Right cardiac atrium (tissue), 5 donors: ENCODE data around the gene KRTAP5-4. TPM values are rescaled to one million over a fixed set of nuclear protein-coding genes. Genes with fewer than 3 reads are reported as not detected.
A peak's percentile ranks its signal among the peaks of the same experiment; 100 is the strongest.

Experiments
- ATAC-seq, 2 donors: fragments of 200-7000 bp; cut with Tn5 transposase; one replicate each; pipeline versions ENCODE4 v1.8.0 to v1.9.1; 2020; ENCODE audit warnings: moderate library complexity in 2 of 2, mild to moderate bottlenecking in 1 of 2
- DNase-seq, 3 donors: peaks; one replicate each; pipeline ENCODE4 v3.0.0-alpha.2; 2020
- H3K27ac ChIP-seq: one replicate; pipeline ENCODE4 v1.5.1; 2013; ENCODE audit warnings: mild to moderate bottlenecking, low read length, control low read depth, moderate library complexity
- H3K27me3 ChIP-seq: one replicate; pipeline ENCODE4 v1.6.1; 2013; ENCODE audit not compliant: control insufficient read depth, insufficient read depth
- H3K4me1 ChIP-seq: one replicate; pipeline ENCODE4 v1.6.1; 2013; ENCODE audit warnings: low read length; ENCODE audit not compliant: control insufficient read depth, insufficient read depth
- H3K4me3 ChIP-seq: one replicate; pipeline ENCODE4 v1.5.1; 2013; ENCODE audit warnings: low read length, control low read depth
- H3K9me3 ChIP-seq: one replicate; pipeline ENCODE4 v1.6.1; 2013; ENCODE audit warnings: low read length; ENCODE audit not compliant: control insufficient read depth
- WGBS: extraction: QIAGEN DNeasy Blood & Tissue Kit; methylation state at CpG from one replicate; pipeline ENCODE4 v1.1.7; 2013; 5-methylcytosine and 5-hydroxymethylcytosine counted together
- intact Hi-C, 4 donors: fragments of 100-400 bp; cut with DNase I; formaldehyde crosslinking; loops; one replicate each; pipeline versions ENCODE4 v1.11.0 to v1.14.0; 2022 to 2023
- polyA plus RNA-seq: library from polyadenylated mRNA; stranded (reverse); fragments of 200-250 nt; gene quantifications from one replicate; pipeline ENCODE4 v1.2.3, GENCODE V29; 2013
- total RNA-seq, 4 donors: library from RNA; stranded (reverse); fragmentation: NEBNext Ultra II Directional; extraction: Animal tissue kit (Norgen Biotek cat#: 25700); gene quantifications; one replicate each; pipeline ENCODE4 v1.2.1, GENCODE V29; 2021
- donor health status: healthy with polysubstance abuse.
- donor health status: DM: no; HTN: yes; CAD: no.
- donor health status: DM: no; HTN: no; CAD: no.
- donor health status: DM: no; HTN: yes; CAD: no; lungs with severe emphysema.
- donor health status: DM: yes; HTN: yes; CAD: no.

Gene KRTAP5-4
- total and polyA plus RNA-seq, 5 donors, result not detected

DNA sequence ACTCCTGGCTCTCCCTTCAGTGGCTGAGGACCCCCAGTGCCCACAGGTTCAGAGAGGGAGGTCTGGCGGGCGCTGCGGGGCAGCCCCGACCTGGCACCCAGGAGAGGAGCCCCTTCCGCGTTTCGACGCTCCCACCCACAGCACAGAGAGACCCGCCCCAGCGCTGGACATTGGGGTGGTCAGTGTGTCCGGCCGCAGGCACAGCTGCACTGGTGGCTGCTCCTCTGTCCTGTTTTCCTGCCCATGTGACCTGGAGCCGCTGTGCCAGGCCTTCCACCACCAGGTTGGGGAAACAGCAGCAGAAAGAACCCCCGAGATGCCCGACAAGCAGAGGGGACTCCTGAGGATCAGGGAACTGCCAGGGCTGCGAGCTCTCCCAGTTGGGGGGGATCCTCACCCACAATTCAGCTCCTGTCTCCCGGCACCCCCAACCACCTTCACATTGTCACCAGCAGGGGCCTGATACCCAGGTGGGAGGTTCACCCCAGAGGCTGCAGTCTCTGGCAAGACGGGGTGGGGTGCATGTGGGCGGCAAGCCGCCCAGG lies 21.3 kb upstream of the KRTAP5-4 start:
- Histone ChIP-seq H3K27ac (no peak overlapping the region), H3K9me3 (no peaks in the 10 kb centered on the region), H3K27me3 (no peaks in the 10 kb centered on the region), H3K4me3 (no peak overlapping the region), H3K4me1 (no peaks in the 10 kb centered on the region)
- WGBS, result 94% methylated on average over 20 of the region's 20 CpGs
- intact Hi-C loops, result no loop called here
- ATAC-seq (no peak), DNase-seq (no peak)

- Histone ChIP-seq H3K27ac (no peak overlapping the region), H3K4me1 (no peaks in the 10 kb centered on the region), H3K4me3 (no peak overlapping the region), H3K27me3 (no peaks in the 10 kb centered on the region), H3K9me3 (no peaks in the 10 kb centered on the region)
- DNase-seq (no peak), ATAC-seq (no peak)
- WGBS, result 80% methylated on average over 29 of the region's 29 CpGs
- intact Hi-C loops, result no loop called here
These were observed 20.6 kb upstream of the KRTAP5-4 start for GRCh38 chr11:1642288-1643145.

DNA sequence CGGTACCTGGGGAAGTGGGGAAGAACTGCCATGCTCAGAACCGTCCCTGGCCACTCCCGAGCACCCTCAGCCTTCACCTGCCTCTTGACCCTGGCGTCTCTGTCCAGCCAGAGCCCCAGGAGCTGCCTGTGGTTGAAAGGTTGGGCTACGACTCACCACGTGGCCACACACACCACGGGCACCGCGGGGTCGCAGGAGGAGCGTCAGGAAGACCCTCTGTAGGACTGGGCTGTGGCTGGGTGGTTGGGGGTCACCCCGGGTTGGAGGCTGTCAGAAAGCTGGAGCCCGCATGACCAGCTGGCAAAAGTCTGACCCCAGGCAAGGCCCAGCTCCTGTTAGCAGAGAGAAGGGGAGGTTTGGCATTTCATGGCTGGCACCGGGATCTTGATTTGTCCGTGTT lies 19.2 kb upstream of the KRTAP5-4 start:
- no peaks in the 10 kb centered on the region for H3K9me3 ChIP-seq
- no peak overlapping the region for H3K27ac ChIP-seq
- WGBS, result 88% methylated on average over 15 of the region's 15 CpGs
- no peaks in the 10 kb centered on the region for H3K4me1 ChIP-seq
- no peaks in the 10 kb centered on the region for H3K27me3 ChIP-seq
- DNase-seq (no peak), ATAC-seq (no peak)
- H3K4me3 ChIP-seq, result no peak overlapping the region
- intact Hi-C loops, result no loop called here

DNA sequence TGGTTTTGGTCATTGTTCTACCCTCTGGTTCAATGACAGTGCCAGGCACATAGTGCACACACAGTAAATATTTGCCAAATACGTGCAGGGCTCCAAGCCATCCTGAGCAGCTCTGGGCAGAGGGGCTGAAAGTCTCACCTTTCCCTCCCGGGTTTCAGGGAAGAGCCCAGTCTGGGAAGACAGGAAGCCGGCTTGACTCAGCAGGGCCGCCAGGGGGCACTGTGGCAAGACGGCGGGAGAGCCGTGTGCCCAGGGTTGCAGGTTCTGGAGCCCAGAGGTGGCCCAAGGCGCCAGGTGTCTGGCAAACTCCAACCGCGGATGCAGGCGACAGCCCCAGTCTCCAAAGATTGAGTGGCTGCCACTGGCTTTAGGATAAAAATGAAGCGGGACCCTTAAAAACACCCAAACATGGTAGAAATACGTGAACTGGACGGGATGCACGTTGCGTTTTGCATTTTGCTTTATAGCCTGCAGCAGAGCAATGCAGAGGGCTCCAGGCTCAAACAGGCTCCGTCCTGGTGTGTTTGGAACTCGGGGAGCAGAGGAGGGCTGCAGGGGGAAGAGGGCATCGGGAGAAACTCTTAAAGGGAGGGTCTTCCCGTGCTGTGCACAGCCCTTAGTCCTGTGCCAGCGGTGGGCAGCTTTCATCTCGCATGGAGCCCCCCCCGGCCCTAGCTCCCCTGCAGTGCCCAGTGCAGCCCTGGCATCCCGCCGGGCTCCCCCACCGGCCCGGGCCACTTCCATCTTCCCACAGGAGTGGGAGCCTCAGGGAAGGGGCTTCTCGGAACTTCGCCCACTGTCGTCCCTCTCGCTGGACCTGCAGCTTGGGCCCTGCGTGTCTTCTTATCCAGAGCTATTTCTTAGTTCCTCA lies 18.4 kb upstream of the KRTAP5-4 start:
- Histone ChIP-seq H3K27me3 (no peaks in the 10 kb centered on the region), H3K4me1 (no peaks in the 10 kb centered on the region), H3K27ac (no peak overlapping the region), H3K9me3 (no peaks in the 10 kb centered on the region), H3K4me3 (no peak overlapping the region)
- ATAC-seq (peak; percentile 14 to 47), DNase-seq (peak in 1 of 3 donors; percentile 64)
- intact Hi-C loops, result no loop called here
- WGBS, result 57% methylated on average over 32 of the region's 32 CpGs

DNA sequence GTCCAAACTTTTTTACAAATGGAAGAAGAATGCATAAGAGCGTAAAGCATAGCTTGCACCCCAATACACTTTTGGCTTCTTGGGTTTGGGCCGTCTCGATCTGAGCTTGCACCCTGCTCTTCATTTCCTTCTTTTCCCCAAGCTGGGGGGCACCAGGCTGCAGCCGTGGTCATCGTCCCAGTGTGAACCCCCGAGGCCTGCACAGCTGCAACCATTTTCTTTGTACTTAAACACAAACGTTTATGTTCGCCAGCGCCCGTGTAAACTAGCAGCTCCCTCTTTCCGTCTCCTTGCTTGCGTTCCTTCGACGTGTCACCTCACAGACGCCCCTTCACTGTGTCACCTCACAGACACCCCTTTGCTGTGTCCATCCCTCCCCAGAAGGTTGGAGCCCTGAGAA lies 17.7 kb upstream of the KRTAP5-4 start:
- H3K9me3 ChIP-seq, result no peaks in the 10 kb centered on the region
- H3K27me3 ChIP-seq, result no peaks in the 10 kb centered on the region
- H3K27ac ChIP-seq, result no peak overlapping the region
- H3K4me3 ChIP-seq, result no peak overlapping the region
- intact Hi-C loops, result no loop called here
- H3K4me1 ChIP-seq, result no peaks in the 10 kb centered on the region
- DNase-seq (no peak), ATAC-seq (no peak)
- 58% methylated on average over 15 of the region's 15 CpGs for WGBS

- DNase-seq, result peak in 1 of 3 donors; percentile 58
- H3K4me3 ChIP-seq, result no peak overlapping the region
- 52% methylated on average over 18 of the region's 18 CpGs for WGBS
- H3K27ac ChIP-seq, result peak overlapping the region; percentile 20
- no peaks in the 10 kb centered on the region for H3K9me3 ChIP-seq
- no peaks in the 10 kb centered on the region for H3K27me3 ChIP-seq
- ATAC-seq, result peak in 1 of 2 donors; percentile 49
- intact Hi-C loops, result no loop called here
- H3K4me1 ChIP-seq, result no peaks in the 10 kb centered on the region
These were observed 17.2 kb upstream of the KRTAP5-4 start for GRCh38 chr11:1639102-1639620.

DNA sequence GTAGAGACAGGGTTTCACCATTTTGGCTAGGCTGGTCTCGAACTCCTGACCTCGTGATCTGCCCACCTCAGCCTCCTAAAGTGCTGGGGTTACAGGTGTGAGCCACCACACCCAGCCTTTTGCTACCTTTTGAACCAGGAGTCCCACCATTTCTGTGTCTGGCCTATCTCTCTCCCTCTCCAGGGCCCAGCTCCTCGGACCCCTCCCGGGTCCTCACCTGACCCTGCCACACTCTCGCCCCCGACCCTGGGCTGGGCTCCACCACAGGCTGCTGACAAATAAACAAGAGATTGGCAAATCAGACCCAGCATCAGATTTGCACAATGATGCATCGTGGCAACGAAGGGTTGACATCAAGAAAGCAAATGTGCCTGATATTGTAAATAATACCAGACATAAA lies 16.4 kb upstream of the KRTAP5-4 start:
- H3K4me1 ChIP-seq, result no peaks in the 10 kb centered on the region
- ATAC-seq, result no peak
- no peak overlapping the region for H3K27ac ChIP-seq
- H3K9me3 ChIP-seq, result no peaks in the 10 kb centered on the region
- H3K4me3 ChIP-seq, result no peak overlapping the region
- DNase-seq, result no peak
- intact Hi-C loops, result no loop called here
- 80% methylated on average over 8 of the region's 8 CpGs for WGBS
- H3K27me3 ChIP-seq, result no peaks in the 10 kb centered on the region

DNA sequence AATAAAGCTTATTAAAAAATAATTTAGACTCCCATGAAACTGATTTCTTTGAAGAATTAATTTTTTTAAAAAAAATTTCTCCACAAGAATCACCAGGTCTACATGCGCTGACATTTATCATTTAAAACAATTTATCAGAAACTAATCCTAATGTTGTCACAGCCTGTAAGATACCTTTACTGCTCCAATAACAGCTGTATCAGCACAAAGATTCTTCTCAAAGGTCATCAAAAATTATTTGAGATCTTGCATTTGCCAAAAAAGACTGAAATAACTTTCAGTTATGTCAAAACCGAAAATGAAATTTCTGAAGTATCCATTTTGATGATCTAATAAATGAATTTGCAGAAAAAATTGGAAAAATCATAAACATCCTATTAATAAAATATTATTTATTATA lies 15.7 kb upstream of the KRTAP5-4 start:
- H3K27ac ChIP-seq, result no peak overlapping the region
- no peaks in the 10 kb centered on the region for H3K4me1 ChIP-seq
- DNase-seq, result no peak
- no peaks in the 10 kb centered on the region for H3K27me3 ChIP-seq
- H3K9me3 ChIP-seq, result no peaks in the 10 kb centered on the region
- 93% methylated on average over 2 of the region's 2 CpGs for WGBS
- no peak overlapping the region for H3K4me3 ChIP-seq
- ATAC-seq, result no peak
- intact Hi-C loops, result no loop called here

- intact Hi-C loops, result no loop called here
- Histone ChIP-seq H3K27ac (no peak overlapping the region), H3K9me3 (no peaks in the 10 kb centered on the region), H3K27me3 (no peaks in the 10 kb centered on the region), H3K4me1 (no peaks in the 10 kb centered on the region), H3K4me3 (no peak overlapping the region)
- DNase-seq (no peak), ATAC-seq (no peak)
- WGBS, result 87% methylated on average over 19 of the region's 19 CpGs
These were observed 14.5 kb upstream of the KRTAP5-4 start for GRCh38 chr11:1636291-1636950.

DNA sequence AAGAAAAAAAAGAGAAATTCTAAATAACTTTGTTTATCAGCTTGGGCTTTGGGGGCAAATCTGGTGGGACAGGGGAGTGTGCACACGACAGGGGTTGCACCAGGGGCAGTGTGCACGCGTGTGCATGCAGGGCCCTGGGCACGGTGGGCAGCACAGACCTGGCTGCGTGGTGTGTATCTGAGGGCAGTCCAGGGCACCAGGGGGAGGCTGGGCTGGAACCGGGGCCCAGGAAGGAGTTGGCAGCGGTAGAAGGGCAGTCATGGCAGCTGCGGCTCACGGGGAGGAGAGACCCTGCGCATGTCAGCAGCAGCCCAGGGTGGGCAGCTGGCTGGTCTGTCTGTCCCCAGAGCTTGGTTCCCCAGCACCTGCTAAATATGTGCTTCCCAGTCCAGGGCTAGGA lies 11.9 kb upstream of the KRTAP5-4 start:
- no peak for DNase-seq
- Histone ChIP-seq H3K27me3 (no peaks in the 10 kb centered on the region), H3K27ac (no peak overlapping the region), H3K4me3 (no peak overlapping the region), H3K4me1 (no peaks in the 10 kb centered on the region), H3K9me3 (no peaks in the 10 kb centered on the region)
- no peak for ATAC-seq
- intact Hi-C loops, result no loop called here
- WGBS, result 92% methylated on average over 10 of the region's 10 CpGs
